ENCODE results near the gene IPO7. TPM values are rescaled to one million over a fixed set of nuclear protein-coding genes. Genes with fewer than 3 reads are reported as not detected.
"Not testable (repeated sequence)": the region's sequence is repeated elsewhere in the genome, so short reads cannot be mapped to it uniquely, and the experiment has no call there.

Gene IPO7
- total RNA-seq, 1 experiment from 2014 or later, result 115 TPM

GRCh38 chr11:9397746-9398680 lies 13.6 kb downstream of the IPO7 start:
- DNase-seq (ENCODE audit: low spot score), result no peak

GRCh38 chr11:9399466-9399865 lies 15.0 kb downstream of the IPO7 start:
- DNase-seq (ENCODE audit: low spot score), result no peak

- DNase-seq (ENCODE audit: low spot score), result not testable (repeated sequence)
Measured at GRCh38 chr11:9401884-9402283, 17.4 kb downstream of the IPO7 start.

GRCh38 chr11:9428706-9429105 lies 44.3 kb downstream of the IPO7 start:
- DNase-seq (ENCODE audit: low spot score), result no peak

GRCh38 chr11:9438611-9439010 lies 54.2 kb downstream of the IPO7 start:
- no peak for DNase-seq (ENCODE audit: low spot score)

GRCh38 chr11:9446230-9446629 lies 61.8 kb downstream of the IPO7 start:
- no peak for DNase-seq (ENCODE audit: low spot score)

- no peak for DNase-seq (ENCODE audit: low spot score)
Measured at GRCh38 chr11:9448576-9449352, 64.3 kb downstream of the IPO7 start.

- DNase-seq (ENCODE audit: low spot score), result peak; percentile 33
Measured at GRCh38 chr11:9452023-9452422, 67.6 kb downstream of the IPO7 start.

- no peak for DNase-seq (ENCODE audit: low spot score)
Measured at GRCh38 chr11:9455722-9456121, 71.3 kb downstream of the IPO7 start.

GRCh38 chr11:9459667-9460321 lies 75.3 kb downstream of the IPO7 start:
- DNase-seq (ENCODE audit: low spot score), result peak; percentile 51

- DNase-seq (ENCODE audit: low spot score), result peak; percentile 100
Measured at GRCh38 chr11:9460322-9461062, 76.0 kb downstream of the IPO7 start, which contains the start of gene ZNF143. ZNF143 (plus strand) TSS chr11:9461012; CDS start chr11:9471309, 10,297 bp downstream.

- DNase-seq (ENCODE audit: low spot score), result peak; percentile 83
Measured at GRCh38 chr11:9461063-9461759, 76.8 kb downstream of the IPO7 start.

GRCh38 chr11:9461760-9462134 lies 77.3 kb downstream of the IPO7 start:
- DNase-seq (ENCODE audit: low spot score), result peak; percentile 45

GRCh38 chr11:9462172-9462799 lies 77.8 kb downstream of the IPO7 start:
- peak; percentile 16 for DNase-seq (ENCODE audit: low spot score)

GRCh38 chr11:9462806-9463537 lies 78.5 kb downstream of the IPO7 start:
- peak; percentile 20 for DNase-seq (ENCODE audit: low spot score)

GRCh38 chr11:9470765-9471164 lies 86.3 kb downstream of the IPO7 start:
- no peak for DNase-seq (ENCODE audit: low spot score)

- no peak for DNase-seq (ENCODE audit: low spot score)
Measured at GRCh38 chr11:9473408-9473807, 89.0 kb downstream of the IPO7 start.

GRCh38 chr11:9479899-9480298 lies 95.4 kb downstream of the IPO7 start:
- no peak for DNase-seq (ENCODE audit: low spot score)

- peak; percentile 11 for DNase-seq (ENCODE audit: low spot score)
Measured at GRCh38 chr11:9489080-9489765, 104.8 kb downstream of the IPO7 start.

Data from A172 (cell line).